GM12878 (cell line): Measurements from ENCODE around the gene CST1. TPM values are rescaled to one million over a fixed set of nuclear protein-coding genes. Genes with fewer than 3 reads are reported as not detected.
A peak's percentile ranks its signal among the peaks of the same experiment; 100 is the strongest.
"Not testable (repeated sequence)": the region's sequence is repeated elsewhere in the genome, so short reads cannot be mapped to it uniquely, and the experiment has no call there.

ENCODE experiments used
- ATAC-seq: fragments of 200-7000 bp; cut with Tn5 transposase; 3 replicates; pipeline ENCODE4 v1.9.1; 2020; ENCODE audit warnings: mild to moderate bottlenecking, moderate library complexity
- BruUV-seq: library from RNA; stranded (reverse); fragments of 400-500 nt; replicated peaks from 2 replicates; lab custom pipeline; 2021; lab: Mats Ljungman, UMichigan
- CTCF ChIA-PET: fragments of 300-600 bp; sonication (Branson Sonifier 250); formaldehyde crosslinking; extraction: SDS; loops from one replicate; lab custom pipeline; 2021; ENCODE audit warnings: inconsistent platforms; lab: Yijun Ruan, JAX
- POLR2A ChIA-PET: fragments of 350-600 bp; formaldehyde crosslinking; extraction: SDS; loops from one replicate; lab custom pipeline; 2021; ENCODE audit warnings: inconsistent platforms; lab: Charles Lee
- RAD21 ChIA-PET: fragments of 300-600 bp; sonication (Branson Sonifier 250); formaldehyde crosslinking; loops from one replicate; lab custom pipeline; 2023; ENCODE audit warnings: antibody characterized with exemption; ENCODE audit not compliant: unreplicated experiment; lab: Charles Lee
- SMC1A ChIA-PET: fragments of 300-600 bp; sonication (Branson Sonifier 250); formaldehyde crosslinking; loops from one replicate; lab custom pipeline; 2023; ENCODE audit not compliant: unreplicated experiment, uncharacterized antibody; lab: Charles Lee
- DNase-seq: peaks from one replicate; pipeline ENCODE4 v3.0.0-alpha.2; 2011; ENCODE audit warnings: low read depth, low spot score
- FAIRE-seq: peaks from 3 replicates; lab custom pipeline; 2011; peaks lifted over from hg19 to GRCh38; lab: Jason Lieb, UNC
- H2AFZ ChIP-seq: 2 replicates; pipeline ENCODE4 v1.6.0; 2011; ENCODE audit warnings: low read depth, low read length, control low read depth; ENCODE audit not compliant: control insufficient read depth
- H3K27ac ChIP-seq: 2 replicates; pipeline ENCODE4 v1.5.1; 2011; ENCODE audit warnings: control low read depth; ENCODE audit not compliant: control insufficient read depth, insufficient read depth
- H3K27me3 ChIP-seq, 2 experiments: replicated peaks in 1 of 2; 2 replicates each; pipeline versions ENCODE4 v1.6.0 to v1.6.1; 2011; ENCODE audit warnings: low read length in 1 of 2; ENCODE audit not compliant: control insufficient read depth in 2 of 2, insufficient read depth in 2 of 2
- H3K36me3 ChIP-seq, 2 experiments: 2 replicates each; pipeline ENCODE4 v1.5.1; 2011; ENCODE audit warnings: low read length in 1 of 2; ENCODE audit not compliant: control insufficient read depth in 2 of 2, insufficient read depth in 2 of 2
- H3K4me1 ChIP-seq: 2 replicates; pipeline ENCODE4 v1.6.1; 2011; ENCODE audit warnings: mild to moderate bottlenecking, low read length, moderate library complexity, mixed read lengths; ENCODE audit not compliant: control insufficient read depth, insufficient read depth
- H3K4me2 ChIP-seq: 2 replicates; pipeline ENCODE4 v1.6.0; 2011; ENCODE audit warnings: control low read depth; ENCODE audit not compliant: control insufficient read depth, insufficient read depth
- H3K4me3 ChIP-seq: fragments of 200-600 bp; sonication (generic); 2 replicates; pipeline ENCODE4 v1.5.1; 2016
- H3K79me2 ChIP-seq: 2 replicates; pipeline ENCODE4 v1.6.0; 2011; ENCODE audit warnings: low read length; ENCODE audit not compliant: control insufficient read depth, insufficient read depth
- H3K9ac ChIP-seq: 2 replicates; pipeline ENCODE4 v1.8.0; 2011; ENCODE audit warnings: low read length, control low read depth, mixed read lengths; ENCODE audit not compliant: control insufficient read depth, insufficient read depth
- H3K9me3 ChIP-seq: replicated peaks from 3 replicates; pipeline ENCODE4 v1.5.1; 2011; ENCODE audit warnings: mild to moderate bottlenecking, low read length; ENCODE audit not compliant: control insufficient read depth, insufficient read depth
- H4K20me1 ChIP-seq: 2 replicates; pipeline ENCODE4 v1.6.0; 2011; ENCODE audit not compliant: control insufficient read depth, insufficient read depth
- CTCF ChIP-seq, 3 experiments: IDR thresholded peaks in 2 of 3; conservative IDR thresholded peaks in 1 of 3; 2 replicates each; pipeline ENCODE4 v1.5.1; 2011; ENCODE audit warnings: low read depth in 3 of 3, low read length in 3 of 3, mild to moderate bottlenecking in 3 of 3, control low read depth in 2 of 3, moderate library complexity in 2 of 3, inconsistent platforms in 1 of 3, mixed read lengths in 1 of 3; ENCODE audit not compliant: control insufficient read depth in 2 of 3, insufficient read depth in 1 of 3; ENCODE audit errors: extremely low read depth in 1 of 3
- WGBS: methylation state at CpG from one replicate; pipeline ENCODE4 v1.1.6; 2016; ENCODE audit warnings: low lambda C conversion rate; ENCODE audit not compliant: insufficient replicate concordance, insufficient coverage; ENCODE audit errors: missing lambda C conversion rate; 5-methylcytosine and 5-hydroxymethylcytosine counted together
- in situ Hi-C: fragments of 300-500 bp; cut with MboI; formaldehyde crosslinking; loops from 9 replicates; pipeline ENCODE4 v1.14.3; 2018; ENCODE audit warnings: mixed read lengths
- intact Hi-C: fragments of 100-400 bp; cut with micrococcal nuclease; formaldehyde crosslinking; loops from one replicate; pipeline ENCODE4 v1.14.2; 2022; ENCODE audit not compliant: unreplicated experiment
- polyA plus RNA-seq, 11 experiments: library from polyadenylated mRNA; depleted of rRNA in 4 of 11; unstranded in 6 of 11; stranded (reverse) in 5 of 11; fragments of >200 nt; fragmentation: Nextera tagmentation in 4 of 11; fragmentation: Illumina TruSeq in 1 of 11; extraction: Ambion mirVana in 4 of 11; extraction: Trizol in 1 of 11; gene quantifications; 1 replicate in 1 of 11; 2 replicates in 10 of 11; pipeline versions ENCODE4 v1.2.1 to v1.2.3, GENCODE V29; 2011 to 2016; ENCODE audit warnings: inconsistent platforms in 2 of 11, missing spikeins in 2 of 11, low read depth in 1 of 11
- total RNA-seq, 4 experiments: library from RNA; depleted of rRNA in 3 of 4; stranded (reverse); fragments of >200 nt in 3 of 4; fragmentation: Illumina TruSeq in 1 of 4; extraction: Trizol in 1 of 4; gene quantifications; 2 replicates each; pipeline versions ENCODE4 v1.2.1 to v1.2.3, GENCODE V29; 2013 to 2021

Gene CST1
- total and polyA plus RNA-seq, 10 of the 15 experiments (the other 5 are each of a cell fraction or from before 2014, with no cell fraction given): not detected

DNA sequence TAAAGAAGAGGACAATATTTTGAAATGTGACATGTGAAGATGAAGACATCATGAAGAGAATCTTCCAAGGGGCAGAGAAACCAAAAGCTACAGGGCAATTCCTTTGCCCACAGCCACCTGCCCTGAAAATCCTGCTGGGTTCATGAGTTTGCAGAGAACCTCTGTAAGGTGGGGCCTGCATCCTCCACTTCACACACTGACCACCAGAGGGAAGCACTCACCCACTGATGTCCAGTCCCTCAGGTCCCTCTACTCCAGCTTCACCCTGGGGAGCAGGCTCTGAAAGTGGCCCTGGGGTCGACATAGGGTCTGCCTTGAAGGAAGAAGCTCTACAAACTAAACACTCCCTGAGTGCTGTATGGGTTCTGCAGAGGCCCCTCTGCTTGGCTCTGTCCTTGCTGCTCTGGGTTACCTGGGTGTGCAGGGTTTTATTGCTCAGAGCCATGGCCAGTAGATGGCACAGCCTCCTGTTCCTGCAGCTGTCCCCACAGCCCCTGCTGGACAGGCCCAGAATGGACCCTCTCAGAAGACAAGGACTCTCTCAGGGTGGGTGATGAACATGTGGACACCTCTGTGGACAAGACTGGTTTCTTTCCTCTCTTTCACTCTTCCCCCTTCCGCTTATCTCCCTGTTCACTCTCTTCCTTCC is 27.0 kb downstream of the CST1 start:
- H3K9me3 ChIP-seq, H3K36me3 ChIP-seq, RAD21 ChIA-PET, H3K4me3 ChIP-seq, H3K4me1 ChIP-seq, SMC1A ChIA-PET, H3K27me3 ChIP-seq, H3K4me2 ChIP-seq, H3K9ac ChIP-seq, H3K79me2 ChIP-seq, in situ Hi-C loops, H4K20me1 ChIP-seq, BruUV-seq, DNase-seq, intact Hi-C loops, POLR2A ChIA-PET, H3K27ac ChIP-seq, H2AFZ ChIP-seq, CTCF ChIA-PET: not testable (repeated sequence)
- peak; percentile 82 for FAIRE-seq
- 10% methylated on average over 2 of the region's 2 CpGs for WGBS
- peak; percentile 16 to 55 (median 45); a peak in 5 of 6 replicates for TF ChIP-seq CTCF (IDR thresholded peaks at IDR 0.05 in 2 of 3, conservative IDR thresholded peaks at IDR 0.05 in 1 of 3; ENCODE audit: control insufficient read depth in 2 of 3, extremely low read depth in 1 of 3, insufficient read depth in 1 of 3, low read depth in 3 of 3, low read length in 3 of 3)
- TF ChIP-seq, all 136 proteins: peak for 1; not testable (repeated sequence) for 135
- peak; percentile 94 for ATAC-seq

DNA sequence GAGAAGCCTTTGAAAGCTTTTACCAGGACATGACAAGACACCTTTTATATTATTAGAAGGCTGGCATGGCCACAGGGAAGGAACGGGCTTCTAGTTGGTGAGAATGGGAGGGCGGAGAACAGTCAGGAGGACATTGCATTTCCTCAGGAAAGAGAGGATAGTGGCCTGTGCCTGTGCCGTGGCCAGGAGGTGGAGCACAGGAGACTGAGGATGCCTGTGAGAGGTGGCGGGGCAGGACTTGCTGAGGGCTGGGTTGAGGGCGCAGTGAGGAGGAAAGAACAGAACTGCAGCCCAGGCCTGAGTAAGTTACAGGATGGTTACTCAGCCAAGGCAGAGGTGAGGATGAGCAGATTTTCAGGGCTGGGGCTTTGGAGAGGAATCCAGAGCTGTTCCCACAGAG is 27.9 kb downstream of the CST1 start:
- H3K4me1 ChIP-seq, POLR2A ChIA-PET, SMC1A ChIA-PET, intact Hi-C loops, DNase-seq, H3K4me3 ChIP-seq, CTCF ChIA-PET, H3K27ac ChIP-seq, H3K9ac ChIP-seq, H4K20me1 ChIP-seq, ATAC-seq, H3K36me3 ChIP-seq, H2AFZ ChIP-seq, H3K79me2 ChIP-seq, H3K27me3 ChIP-seq, in situ Hi-C loops, FAIRE-seq, H3K9me3 ChIP-seq, H3K4me2 ChIP-seq, RAD21 ChIA-PET, BruUV-seq: not testable (repeated sequence)
- 33% methylated on average over 5 of the region's 5 CpGs for WGBS
